Hepatocyte (in vitro differentiated cells): Measurements from ENCODE around the gene PLPP6.

Source experiments
- CTCF ChIP-seq: fragments of 200-600 bp; sonication (generic); IDR thresholded peaks from 2 replicates; pipeline ENCODE4 v1.5.1; 2016; ENCODE audit warnings: antibody characterized with exemption, mild to moderate bottlenecking; ENCODE audit not compliant: poor library complexity
- EZH2 ChIP-seq: fragments of 200-600 bp; sonication (generic); IDR thresholded peaks from 2 replicates; pipeline ENCODE4 v1.6.1; 2016; ENCODE audit warnings: antibody characterized with exemption, mild to moderate bottlenecking, borderline replicate concordance
- EZH2phosphoT487 ChIP-seq: fragments of 200-600 bp; sonication (generic); IDR thresholded peaks from one replicate; pipeline ENCODE4 v1.6.1; 2018; ENCODE audit warnings: antibody characterized with exemption, mild to moderate bottlenecking, low read depth, moderate library complexity; ENCODE audit not compliant: unreplicated experiment, severe bottlenecking

- no peak for TF ChIP-seq CTCF
- TF ChIP-seq EZH2phosphoT487: no peak
- no peak for TF ChIP-seq EZH2
Observed at GRCh38 chr9:4668604-4669003, 6.5 kb downstream of the PLPP6 start.
